Measurements from ENCODE around the gene ELOVL2. TPM values are rescaled to one million over a fixed set of nuclear protein-coding genes. Genes with fewer than 3 reads are reported as not detected.

ELOVL2 gene
- total RNA-seq, 1 experiment from 2014 or later: 0.07 TPM

DNA sequence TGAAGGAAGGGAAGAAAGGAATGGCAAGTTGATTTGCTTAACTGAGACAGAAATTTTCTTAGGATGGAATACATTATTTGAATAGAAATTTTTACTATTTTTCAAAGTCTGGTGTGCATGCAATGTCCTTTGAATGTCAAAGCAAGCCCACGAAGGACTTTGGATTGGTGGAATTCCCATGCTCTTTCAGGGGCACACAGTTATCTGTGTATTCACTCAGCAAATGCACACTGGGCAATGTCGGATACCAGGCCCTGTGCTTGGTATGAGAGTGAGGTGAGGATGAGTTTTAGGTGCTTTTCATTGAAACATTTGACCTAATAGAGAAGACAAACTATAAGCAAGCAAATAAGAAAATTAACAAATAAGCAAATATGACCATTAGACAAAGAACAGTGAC lies 83.9 kb downstream of the ELOVL2 start:
- TF ChIP-seq, protein P1, sequence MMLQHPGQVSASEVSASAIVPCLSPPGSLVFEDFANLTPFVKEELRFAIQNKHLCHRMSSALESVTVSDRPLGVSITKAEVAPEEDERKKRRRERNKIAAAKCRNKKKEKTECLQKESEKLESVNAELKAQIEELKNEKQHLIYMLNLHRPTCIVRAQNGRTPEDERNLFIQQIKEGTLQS (IDR thresholded peaks at IDR 0.05): no peak
- TF ChIP-seq TCF7L2 (IDR thresholded peaks at IDR 0.05; ENCODE audit: borderline replicate concordance, extremely low read depth, insufficient read depth, insufficient read length) (no peak), POLR2A (IDR thresholded peaks at IDR 0.05; ENCODE audit: borderline replicate concordance, extremely low read depth, insufficient read depth, insufficient read length) (no peak), EZH2phosphoT487 (IDR thresholded peaks at IDR 0.05; ENCODE audit: borderline replicate concordance) (no peak), FOSL1 (IDR thresholded peaks at IDR 0.05; ENCODE audit: low read depth) (no peak), EZH2 (IDR thresholded peaks at IDR 0.05) (no peak), ELF1 (IDR thresholded peaks at IDR 0.05; ENCODE audit: borderline replicate concordance, low read depth) (no peak)
- TF ChIP-seq, protein P2, sequence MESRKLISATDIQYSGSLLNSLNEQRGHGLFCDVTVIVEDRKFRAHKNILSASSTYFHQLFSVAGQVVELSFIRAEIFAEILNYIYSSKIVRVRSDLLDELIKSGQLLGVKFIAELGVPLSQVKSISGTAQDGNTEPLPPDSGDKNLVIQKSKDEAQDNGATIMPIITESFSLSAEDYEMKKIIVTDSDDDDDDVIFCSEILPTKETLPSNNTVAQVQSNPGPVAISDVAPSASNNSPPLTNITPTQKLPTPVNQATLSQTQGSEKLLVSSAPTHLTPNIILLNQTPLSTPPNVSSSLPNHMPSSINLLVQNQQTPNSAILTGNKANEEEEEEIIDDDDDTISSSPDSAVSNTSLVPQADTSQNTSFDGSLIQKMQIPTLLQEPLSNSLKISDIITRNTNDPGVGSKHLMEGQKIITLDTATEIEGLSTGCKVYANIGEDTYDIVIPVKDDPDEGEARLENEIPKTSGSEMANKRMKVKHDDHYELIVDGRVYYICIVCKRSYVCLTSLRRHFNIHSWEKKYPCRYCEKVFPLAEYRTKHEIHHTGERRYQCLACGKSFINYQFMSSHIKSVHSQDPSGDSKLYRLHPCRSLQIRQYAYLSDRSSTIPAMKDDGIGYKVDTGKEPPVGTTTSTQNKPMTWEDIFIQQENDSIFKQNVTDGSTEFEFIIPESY (IDR thresholded peaks at IDR 0.05; ENCODE audit: extremely low read depth, insufficient replicate concordance, low read length): no peak
- no peak overlapping the region for H2AFZ ChIP-seq (ENCODE audit: low read depth, low read length, poor library complexity, severe bottlenecking)
- no peaks in the 10 kb centered on the region for H3K79me2 ChIP-seq (ENCODE audit: insufficient read depth, low read length)
- H4K20me1 ChIP-seq (ENCODE audit: insufficient read depth): no peaks in the 10 kb centered on the region
- no peak overlapping the region for H3K4me2 ChIP-seq (ENCODE audit: low read length)
- RAD21 ChIA-PET (ENCODE audit: low non-redundant PET in 1 of 2, low total read pairs in 2 of 2, uncharacterized antibody in 2 of 2, unreplicated experiment in 2 of 2): no interaction called here
- intact Hi-C loops (cut with micrococcal nuclease): no loop called here
- H3K36me3 ChIP-seq (ENCODE audit: control insufficient read depth in 1 of 2, insufficient read depth in 2 of 2, low read length in 2 of 2): no peaks in the 10 kb centered on the region
- no peaks in the 10 kb centered on the region for H3K4me1 ChIP-seq (ENCODE audit: control insufficient read depth in 1 of 2, insufficient read depth in 2 of 2, low read length in 2 of 2)
- no peaks in the 10 kb centered on the region for H3K9me2 ChIP-seq (ENCODE audit: insufficient read depth)
- H3K27me3 ChIP-seq (ENCODE audit: insufficient read depth, low read length): no peaks in the 10 kb centered on the region
- no peak overlapping the region for H3K27ac ChIP-seq (ENCODE audit: low read depth, low read length)
- POLR2A ChIA-PET: no interaction called here
- H3K9me3 ChIP-seq (ENCODE audit: control insufficient read depth in 1 of 2, insufficient read depth in 1 of 2, low read depth in 1 of 2, low read length in 2 of 2): no peaks in the 10 kb centered on the region
- CTCF ChIA-PET: no interaction called here
- ATAC-seq (no peak), DNase-seq (ENCODE audit: low read depth, low spot score) (no peak)
- no TSS peak for BruUV-seq (replicated peaks)
- no peak overlapping the region for H3K9ac ChIP-seq (ENCODE audit: low read length)
- no peak overlapping the region for H3K4me3 ChIP-seq (replicated peaks in 1 of 2; ENCODE audit: low read depth in 1 of 2, low read length in 2 of 2)
